IMR-90 (cell line): ENCODE results near the gene DEFB125. TPM values are rescaled to one million over a fixed set of nuclear protein-coding genes. Genes with fewer than 3 reads are reported as not detected.
"Not testable (repeated sequence)": the region's sequence is repeated elsewhere in the genome, so short reads cannot be mapped to it uniquely, and the experiment has no call there.

Experiments
- ATAC-seq: fragments of 200-7000 bp; cut with Tn5 transposase; 2 replicates; pipeline ENCODE4 v1.9.1; 2020; ENCODE audit warnings: low read depth, mild to moderate bottlenecking, moderate library complexity
- BruUV-seq: library from RNA; stranded (reverse); fragments of 400-500 nt; replicated peaks from 2 replicates; lab custom pipeline; 2021; lab: Mats Ljungman, UMichigan
- CTCF ChIA-PET: fragments of 300-600 bp; formaldehyde crosslinking; extraction: SDS; loops from one replicate; lab custom pipeline; 2021; ENCODE audit warnings: antibody characterized with exemption; lab: Yijun Ruan, JAX
- POLR2A ChIA-PET: fragments of 300-600 bp; sonication (Branson Sonifier 250); formaldehyde crosslinking; loops from one replicate; lab custom pipeline; 2022; ENCODE audit warnings: antibody characterized with exemption; ENCODE audit not compliant: unreplicated experiment; lab: Charles Lee
- DNase-seq: peaks from one replicate; pipeline ENCODE4 v3.0.0; 2013
- H2AFZ ChIP-seq: replicated peaks from 2 replicates; pipeline ENCODE3; 2013; ENCODE audit warnings: low read length, mild to moderate bottlenecking; ENCODE audit not compliant: poor library complexity
- H2AK5ac ChIP-seq: 2 replicates; pipeline ENCODE4 v1.6.1; 2013; ENCODE audit warnings: low read depth, low read length, inconsistent platforms
- H2AK9ac ChIP-seq: replicated peaks from 2 replicates; pipeline ENCODE3; 2013; ENCODE audit warnings: mild to moderate bottlenecking, low read depth, low read length, moderate library complexity; ENCODE audit not compliant: poor library complexity
- H2BK120ac ChIP-seq: 2 replicates; pipeline ENCODE4 v1.6.1; 2013; ENCODE audit warnings: low read depth, low read length, inconsistent platforms
- H2BK15ac ChIP-seq: 3 replicates; pipeline ENCODE4 v1.6.1; 2013; ENCODE audit warnings: low read depth, low read length, inconsistent platforms
- H2BK20ac ChIP-seq: 2 replicates; pipeline ENCODE4 v1.6.1; 2013; ENCODE audit warnings: low read depth, mild to moderate bottlenecking, inconsistent platforms, low read length, moderate library complexity
- H2BK5ac ChIP-seq: 2 replicates; pipeline ENCODE4 v1.6.1; 2013; ENCODE audit warnings: mild to moderate bottlenecking, low read depth, low read length, inconsistent platforms; ENCODE audit not compliant: poor library complexity, severe bottlenecking
- H3K14ac ChIP-seq: replicated peaks from 2 replicates; pipeline ENCODE4 v1.6.1; 2013; ENCODE audit warnings: low read depth, low read length, inconsistent platforms
- H3K18ac ChIP-seq: 2 replicates; pipeline ENCODE4 v1.6.1; 2013; ENCODE audit warnings: low read depth, low read length, control low read depth
- H3K23ac ChIP-seq: 2 replicates; pipeline ENCODE4 v1.6.1; 2013; ENCODE audit warnings: low read depth, low read length, inconsistent platforms
- H3K27ac ChIP-seq: 2 replicates; pipeline ENCODE4 v1.5.1; 2013; ENCODE audit warnings: mild to moderate bottlenecking, control low read depth, low read length; ENCODE audit not compliant: insufficient read depth
- H3K27me3 ChIP-seq: 2 replicates; pipeline ENCODE4 v1.6.1; 2013; ENCODE audit warnings: low read length; ENCODE audit not compliant: control insufficient read depth, insufficient read depth
- H3K36me3 ChIP-seq: 2 replicates; pipeline ENCODE4 v1.6.1; 2013; ENCODE audit warnings: low read length, mixed read lengths; ENCODE audit not compliant: control insufficient read depth, insufficient read depth
- H3K4ac ChIP-seq: 2 replicates; pipeline ENCODE4 v1.6.1; 2013; ENCODE audit warnings: low read depth, low read length, inconsistent platforms
- H3K4me1 ChIP-seq: 2 replicates; pipeline ENCODE4 v1.6.1; 2013; ENCODE audit warnings: low read length, mixed read lengths; ENCODE audit not compliant: control insufficient read depth, insufficient read depth
- H3K4me2 ChIP-seq: 2 replicates; pipeline ENCODE4 v1.6.1; 2013; ENCODE audit warnings: low read depth, mild to moderate bottlenecking, control low read depth, low read length, moderate library complexity
- H3K4me3 ChIP-seq: 2 replicates; pipeline ENCODE4 v1.5.1; 2013; ENCODE audit warnings: low read depth, mild to moderate bottlenecking, control low read depth, low read length, moderate library complexity; ENCODE audit not compliant: insufficient read depth
- H3K56ac ChIP-seq: 2 replicates; pipeline ENCODE4 v1.6.1; 2013; ENCODE audit warnings: low read length, inconsistent platforms; ENCODE audit not compliant: insufficient read depth; ENCODE audit errors: extremely low read depth
- H3K79me1 ChIP-seq, 2 experiments: 2 replicates each; pipeline ENCODE4 v1.6.1; 2013; ENCODE audit warnings: low read length in 2 of 2, inconsistent platforms in 1 of 2, low read depth in 1 of 2
- H3K9ac ChIP-seq: 2 replicates; pipeline ENCODE4 v1.6.1; 2013; ENCODE audit warnings: low read depth, low read length, control low read depth
- H3K9me1 ChIP-seq: 2 replicates; pipeline ENCODE4 v1.6.1; 2013; ENCODE audit warnings: low read length, inconsistent platforms; ENCODE audit not compliant: insufficient read depth
- H3K9me3 ChIP-seq: 2 replicates; pipeline ENCODE4 v1.6.1; 2013; ENCODE audit warnings: low read length; ENCODE audit not compliant: control insufficient read depth, insufficient read depth
- H4K20me1 ChIP-seq: 2 replicates; pipeline ENCODE4 v1.6.1; 2013; ENCODE audit warnings: low read length, inconsistent platforms; ENCODE audit not compliant: insufficient read depth
- H4K5ac ChIP-seq: 2 replicates; pipeline ENCODE4 v1.6.1; 2013; ENCODE audit warnings: mild to moderate bottlenecking, low read depth, low read length, control low read depth
- H4K8ac ChIP-seq, 2 experiments: 2 replicates each; pipeline ENCODE4 v1.6.1; 2013; ENCODE audit warnings: low read depth in 2 of 2, low read length in 2 of 2, control low read depth in 1 of 2, inconsistent platforms in 1 of 2
- H4K91ac ChIP-seq: 2 replicates; pipeline ENCODE4 v1.6.1; 2013; ENCODE audit warnings: low read depth, low read length, inconsistent platforms; ENCODE audit not compliant: insufficient read depth
- CEBPB ChIP-seq: IDR thresholded peaks from 2 replicates; pipeline ENCODE4 v1.6.1; 2012; ENCODE audit warnings: low read depth, low read length, improper control_type of control experiment
- FOS ChIP-seq: fragments of 150-350 bp; IDR thresholded peaks from 2 replicates; pipeline ENCODE4 v1.6.1; 2016; ENCODE audit warnings: low read depth, low read length
- WGBS, 2 experiments: methylation state at CpG; one replicate each; pipeline versions ENCODE4 v1.1.5 to v1.1.7; 2013; ENCODE audit warnings: missing lambda C conversion rate in 2 of 2; ENCODE audit not compliant: insufficient read length in 1 of 2; ENCODE audit errors: extremely low coverage in 2 of 2; 5-methylcytosine and 5-hydroxymethylcytosine counted together
- dilution Hi-C: fragments of 300-500 bp; cut with HindIII; formaldehyde crosslinking; loops from one replicate; pipeline ENCODE4 v1.14.3; 2018; ENCODE audit warnings: low sequenced_read_pairs; ENCODE audit not compliant: unreplicated experiment
- in situ Hi-C: fragments of 300-500 bp; cut with MboI; formaldehyde crosslinking; loops from 3 replicates; pipeline ENCODE4 v1.14.3; 2019; ENCODE audit warnings: low sequenced_read_pairs, inconsistent platforms, mixed read lengths
- intact Hi-C: fragments of 100-400 bp; cut with micrococcal nuclease; formaldehyde crosslinking; loops from 2 replicates; pipeline ENCODE4 v1.10.0; 2022
- polyA plus RNA-seq, 3 experiments: library from polyadenylated mRNA; depleted of rRNA; stranded (reverse); fragments of >200 nt; gene quantifications; 2 replicates each; pipeline ENCODE4 v1.2.3, GENCODE V29; 2012; ENCODE audit warnings: low replicate concordance in 1 of 3
- total RNA-seq: library from RNA; depleted of rRNA; stranded (reverse); fragments of >200 nt; gene quantifications from 2 replicates; pipeline ENCODE4 v1.2.3, GENCODE V29; 2012
- TF ChIP-seq, protein P1 (sequence below): fragments of 150-350 bp; IDR thresholded peaks from 2 replicates; pipeline ENCODE4 v1.6.1; 2017; ENCODE audit warnings: mild to moderate bottlenecking, antibody characterized with exemption, low read length, low read depth

Gene DEFB125
- total and polyA plus RNA-seq, 2 of the 4 experiments (the other 2 are of a cell fraction) = not detected

- dilution Hi-C loops = no loop called here
- H4K91ac ChIP-seq = no peak overlapping the region
- POLR2A ChIA-PET = interaction anchor here (0.5 kb wide), 1 partner anchor 35 kb away, joined by 6 read pairs; no protein-coding TSS in a partner anchor
Observed at GRCh38 chr20:117518-117917, 30.0 kb downstream of the DEFB125 start.

GRCh38 chr20:129786-130323 lies 42.4 kb downstream of the DEFB125 start:
- H3K9ac ChIP-seq, H4K5ac ChIP-seq, H2BK120ac ChIP-seq, CTCF ChIA-PET, intact Hi-C loops, DNase-seq, H3K27me3 ChIP-seq, H3K4me3 ChIP-seq, H3K36me3 ChIP-seq, BruUV-seq, H2BK5ac ChIP-seq, POLR2A ChIA-PET, H3K27ac ChIP-seq, H4K20me1 ChIP-seq, H2BK20ac ChIP-seq, H4K91ac ChIP-seq, H3K4ac ChIP-seq, H3K23ac ChIP-seq, H3K4me1 ChIP-seq, H3K56ac ChIP-seq, in situ Hi-C loops, ATAC-seq, H3K9me3 ChIP-seq, H4K8ac ChIP-seq, H3K9me1 ChIP-seq, H3K79me1 ChIP-seq, H2AK9ac ChIP-seq, H3K4me2 ChIP-seq, H3K18ac ChIP-seq, H2AFZ ChIP-seq, dilution Hi-C loops, H2AK5ac ChIP-seq, H3K14ac ChIP-seq, H2BK15ac ChIP-seq: not testable (repeated sequence)
- 78% methylated on average over 14 of the region's 28 CpGs; no CpG with 5 or more reads in 1 of the 2 experiments for WGBS, 2 experiments

More at GRCh38 chr20:117518-117917, 30.0 kb downstream of the DEFB125 start:
- H4K8ac ChIP-seq = no peak overlapping the region
- no peak overlapping the region for H3K14ac ChIP-seq
- H4K20me1 ChIP-seq = no peaks in the 10 kb centered on the region
- TF ChIP-seq FOS (no peak), CEBPB (0 out of 2 replicates have a peak, but pooled peaks have one; percentile 20)
- TF ChIP-seq, protein P1, sequence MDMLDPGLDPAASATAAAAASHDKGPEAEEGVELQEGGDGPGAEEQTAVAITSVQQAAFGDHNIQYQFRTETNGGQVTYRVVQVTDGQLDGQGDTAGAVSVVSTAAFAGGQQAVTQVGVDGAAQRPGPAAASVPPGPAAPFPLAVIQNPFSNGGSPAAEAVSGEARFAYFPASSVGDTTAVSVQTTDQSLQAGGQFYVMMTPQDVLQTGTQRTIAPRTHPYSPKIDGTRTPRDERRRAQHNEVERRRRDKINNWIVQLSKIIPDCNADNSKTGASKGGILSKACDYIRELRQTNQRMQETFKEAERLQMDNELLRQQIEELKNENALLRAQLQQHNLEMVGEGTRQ = no peak
- H2AFZ ChIP-seq = no peak overlapping the region
- no peak overlapping the region for H2AK9ac ChIP-seq
- no TSS peak for BruUV-seq
- no peak overlapping the region for H3K56ac ChIP-seq
- no peaks in the 10 kb centered on the region for H3K9me1 ChIP-seq
- H3K36me3 ChIP-seq = no peaks in the 10 kb centered on the region
- intact Hi-C loops = no loop called here
- no peak overlapping the region for H2AK5ac ChIP-seq
- no peaks in the 10 kb centered on the region for H3K9me3 ChIP-seq
- no peak overlapping the region for H3K18ac ChIP-seq
- no peak overlapping the region for H4K5ac ChIP-seq
- no peaks in the 10 kb centered on the region for H3K4me1 ChIP-seq
- H2BK20ac ChIP-seq = no peak overlapping the region
- no peak overlapping the region for H3K4me3 ChIP-seq
- H3K4me2 ChIP-seq = no peak overlapping the region
- H3K27me3 ChIP-seq = no peaks in the 10 kb centered on the region
- H3K9ac ChIP-seq = no peak overlapping the region
- H3K79me1 ChIP-seq = no peaks in the 10 kb centered on the region
- H3K23ac ChIP-seq = no peak overlapping the region
- no peak overlapping the region for H3K27ac ChIP-seq
- H2BK5ac ChIP-seq = no peak overlapping the region
- ATAC-seq = no peak
- no peak overlapping the region for H3K4ac ChIP-seq
- in situ Hi-C loops = no loop called here
- no peak for DNase-seq
- no peak overlapping the region for H2BK15ac ChIP-seq
- H2BK120ac ChIP-seq = no peak overlapping the region
- CTCF ChIA-PET = no interaction called here
